G401 (cell line): ENCODE data around the gene RPS6KA5. TPM values are rescaled to one million over a fixed set of nuclear protein-coding genes. Genes with fewer than 3 reads are reported as not detected.
"Not testable (repeated sequence)": the region's sequence is repeated elsewhere in the genome, so short reads cannot be mapped to it uniquely, and the experiment has no call there.

ENCODE experiments used
- DNase-seq: peaks from one replicate; pipeline ENCODE4 v3.0.0-alpha.2; 2015; ENCODE audit warnings: low spot score
- in situ Hi-C: cut with HindIII; loops from 2 replicates; pipeline ENCODE4 v1.10.0; 2016; ENCODE audit warnings: low sequenced_read_pairs, mixed read lengths
- total RNA-seq: library from RNA; depleted of rRNA; stranded (reverse); fragments of >200 nt; shearing (Covaris generic); gene quantifications from 2 replicates; pipeline ENCODE4 v1.2.3, GENCODE V29; 2014

RPS6KA5 gene
- total RNA-seq, 1 experiment from 2014 or later = 0.78 TPM

DNA sequence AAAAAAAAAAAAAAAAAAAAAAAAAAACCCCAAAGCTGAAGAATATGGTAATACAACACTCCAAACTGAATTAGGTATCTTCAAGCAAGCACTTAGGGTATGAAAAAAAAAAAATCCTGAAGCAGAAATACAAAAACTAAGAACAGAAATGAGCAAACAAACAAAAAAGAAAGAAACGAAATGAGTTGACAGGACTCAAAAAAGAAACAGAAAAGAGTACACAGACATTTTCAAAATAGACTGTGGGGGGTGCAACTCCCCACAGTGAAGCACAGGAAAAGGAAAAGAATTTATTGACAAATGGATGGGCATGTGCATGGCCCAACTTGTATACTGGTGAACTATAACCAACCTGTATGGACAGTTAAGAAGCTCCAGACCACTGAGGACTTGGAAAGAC lies 24.6 kb downstream of the RPS6KA5 start:
- DNase-seq = no peak
- in situ Hi-C loops = no loop called here

DNA sequence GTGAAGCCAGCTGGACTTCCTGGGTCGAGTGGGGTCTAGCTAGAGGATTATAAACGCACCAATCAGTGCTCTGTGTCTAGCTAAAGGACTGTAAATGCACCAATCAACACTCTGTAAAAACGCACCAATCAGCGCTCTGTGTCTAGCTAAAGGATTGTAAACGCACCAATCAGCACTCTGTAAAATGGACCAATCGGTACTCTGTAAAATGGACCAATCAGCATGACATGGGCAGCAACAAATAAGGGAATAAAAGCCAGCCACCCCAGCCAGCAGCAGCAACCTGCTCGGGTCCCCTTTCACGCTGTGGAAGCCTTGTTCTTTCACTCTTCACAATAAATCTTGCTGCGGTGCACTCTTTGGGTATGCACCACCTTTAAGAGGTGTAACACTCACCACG lies 26.1 kb downstream of the RPS6KA5 start:
- in situ Hi-C loops, DNase-seq: not testable (repeated sequence)

DNA sequence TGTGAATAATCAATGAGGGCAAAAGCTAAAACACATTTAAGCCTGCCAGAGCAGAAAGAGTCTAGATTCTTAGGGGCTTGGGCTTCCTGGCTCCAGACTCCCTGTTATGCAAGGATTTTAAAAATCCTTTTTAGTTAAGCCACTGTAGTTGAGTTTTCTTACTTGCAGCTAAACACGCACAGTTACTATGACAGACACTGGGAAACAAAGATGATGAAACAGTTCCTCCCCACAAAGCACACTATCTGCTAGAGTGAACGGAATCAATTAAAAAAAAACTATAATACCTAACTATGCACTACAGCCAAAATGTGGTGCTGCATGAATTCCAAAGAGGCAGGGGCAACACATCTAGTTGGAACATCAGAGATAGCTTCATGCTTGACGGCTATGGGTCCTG lies 28.2 kb downstream of the RPS6KA5 start:
- in situ Hi-C loops = no loop called here
- no peak for DNase-seq

DNA sequence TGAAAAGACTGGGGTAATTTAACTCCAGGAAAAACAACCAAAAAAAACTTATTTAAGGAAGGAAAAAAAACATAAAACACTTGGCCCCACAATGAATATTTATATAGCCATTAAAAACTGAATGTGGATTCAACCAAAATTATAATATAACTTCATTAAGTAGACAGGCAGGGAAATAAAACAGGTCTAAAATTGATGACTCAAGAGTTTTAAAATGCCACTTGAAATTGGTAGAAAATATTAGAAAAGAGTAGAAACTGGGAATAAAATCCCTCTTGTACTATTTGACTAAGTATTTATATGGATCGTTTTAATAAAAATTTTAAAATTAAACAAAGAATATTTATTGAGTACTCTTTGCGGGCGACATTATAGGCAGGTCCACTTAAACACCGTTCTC lies 28.8 kb downstream of the RPS6KA5 start:
- DNase-seq = no peak
- in situ Hi-C loops = no loop called here

DNA sequence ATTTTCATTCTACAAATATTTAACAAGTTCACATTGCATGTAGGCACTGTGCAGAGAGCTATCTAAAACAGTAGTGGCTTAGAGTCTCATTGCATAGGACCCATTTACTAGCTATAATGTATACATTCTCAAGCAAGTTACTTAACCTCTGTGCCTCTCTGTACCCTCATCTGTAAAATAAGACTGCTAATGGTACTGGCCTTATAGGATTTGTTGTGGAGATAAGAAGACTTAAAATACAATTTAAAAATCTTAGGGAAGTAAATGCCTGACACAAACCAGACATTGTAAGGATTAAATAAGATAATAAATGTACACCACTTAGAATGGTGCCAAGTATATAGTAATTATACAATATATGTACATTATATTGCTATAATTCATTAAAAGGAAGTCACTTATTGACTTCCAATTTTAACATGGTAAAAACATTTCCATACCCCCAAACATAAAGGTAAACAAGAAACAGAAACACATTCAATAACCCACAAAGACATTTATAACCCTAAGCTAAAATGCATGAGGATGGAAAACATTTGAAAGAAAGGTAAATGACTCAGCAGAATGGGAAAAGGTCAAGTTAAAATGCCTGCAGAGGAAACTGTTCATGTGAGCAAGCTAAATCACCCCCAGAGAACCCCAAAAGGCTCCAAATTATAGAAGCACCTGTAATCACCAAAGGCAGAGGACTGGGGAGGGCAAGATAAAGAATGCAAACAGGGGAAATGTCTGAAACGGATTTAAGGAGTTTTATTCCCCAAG lies 30.8 kb downstream of the RPS6KA5 start:
- no peak for DNase-seq
- in situ Hi-C loops = no loop called here

DNA sequence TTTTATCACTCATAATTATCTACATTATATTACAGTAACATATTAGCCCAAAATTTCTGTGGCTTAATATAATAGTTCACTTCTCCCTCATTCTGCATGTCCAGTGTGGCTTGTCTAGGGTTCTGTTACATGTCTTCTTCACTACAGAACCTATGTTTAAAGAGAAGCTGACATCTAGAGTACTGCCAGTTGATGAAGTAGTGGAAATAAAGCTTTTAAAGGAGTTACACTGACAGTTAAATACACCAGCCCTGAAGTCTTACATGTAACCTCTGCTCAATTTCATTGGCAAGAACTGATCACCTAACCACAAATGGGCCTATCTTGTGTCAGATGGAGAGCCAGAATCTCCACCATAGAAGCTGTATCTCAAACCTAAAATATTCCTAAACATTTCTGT lies 32.9 kb downstream of the RPS6KA5 start:
- in situ Hi-C loops = no loop called here
- DNase-seq = no peak

DNA sequence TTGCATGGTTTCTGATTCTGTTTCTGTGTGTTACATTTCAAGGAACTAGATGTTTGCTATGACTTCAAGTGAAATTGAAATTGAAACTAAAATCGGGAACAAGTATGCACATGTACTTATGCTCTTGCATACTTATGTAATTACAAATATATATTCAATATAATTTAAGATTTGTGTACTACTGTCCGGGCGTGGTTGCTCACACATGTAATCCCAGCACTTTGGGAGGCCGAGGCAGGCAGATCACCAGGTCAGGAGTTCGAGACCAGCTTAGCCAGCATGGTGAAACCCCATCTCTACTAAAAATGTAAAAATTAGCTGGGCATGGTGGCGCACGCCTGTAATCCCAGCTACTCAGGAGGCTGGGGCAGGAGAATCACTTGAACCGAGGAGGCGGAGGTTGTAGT lies 37.8 kb downstream of the RPS6KA5 start:
- in situ Hi-C loops, DNase-seq: not testable (repeated sequence)

DNA sequence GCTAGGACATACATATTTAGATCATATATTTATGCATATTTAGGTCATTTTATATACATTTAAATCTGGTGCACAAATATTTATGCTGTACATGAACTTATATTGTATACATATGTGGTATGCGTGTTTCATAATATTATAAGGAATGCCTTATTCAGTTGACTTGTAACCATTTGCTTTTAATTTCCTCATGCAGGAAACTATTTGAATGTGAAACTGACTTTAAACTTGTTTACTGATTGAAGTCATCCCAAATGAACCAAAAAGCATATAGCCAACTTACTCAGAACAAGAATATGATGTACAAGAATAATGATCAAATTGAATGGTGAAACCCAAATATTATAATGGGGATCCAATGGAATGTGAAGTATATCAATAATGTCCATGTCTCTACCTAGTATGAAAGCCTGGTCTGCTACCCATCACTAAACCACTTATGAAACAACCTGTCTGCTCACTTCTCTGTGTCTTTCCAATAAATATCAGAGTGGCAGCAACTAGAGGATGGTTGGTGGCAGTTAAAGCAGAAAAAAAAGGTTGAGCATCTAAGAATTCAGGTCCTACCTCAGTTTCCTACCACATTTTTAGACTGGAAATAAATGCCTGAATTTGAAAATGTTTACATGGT lies 38.3 kb downstream of the RPS6KA5 start:
- DNase-seq = no peak
- in situ Hi-C loops = no loop called here

DNA sequence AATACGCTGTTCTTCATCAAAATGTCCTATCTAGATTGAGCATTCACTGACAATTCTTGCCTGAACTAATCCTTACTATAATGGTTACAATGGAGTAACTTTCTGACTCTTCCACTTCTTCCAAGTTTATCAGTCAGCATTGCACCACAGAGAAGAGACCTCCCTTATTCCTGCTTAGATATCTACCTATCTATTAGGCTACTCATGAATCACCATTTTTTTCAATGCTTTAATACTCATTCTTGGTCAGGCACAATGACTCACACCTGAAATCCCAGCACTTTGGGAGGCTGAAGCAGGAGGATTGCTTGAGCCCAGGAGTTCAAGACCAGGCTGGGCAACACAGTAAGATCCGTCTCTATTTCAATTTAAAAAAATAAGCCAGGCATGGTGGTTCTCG lies 39.3 kb downstream of the RPS6KA5 start:
- in situ Hi-C loops = no loop called here
- DNase-seq = no peak

DNA sequence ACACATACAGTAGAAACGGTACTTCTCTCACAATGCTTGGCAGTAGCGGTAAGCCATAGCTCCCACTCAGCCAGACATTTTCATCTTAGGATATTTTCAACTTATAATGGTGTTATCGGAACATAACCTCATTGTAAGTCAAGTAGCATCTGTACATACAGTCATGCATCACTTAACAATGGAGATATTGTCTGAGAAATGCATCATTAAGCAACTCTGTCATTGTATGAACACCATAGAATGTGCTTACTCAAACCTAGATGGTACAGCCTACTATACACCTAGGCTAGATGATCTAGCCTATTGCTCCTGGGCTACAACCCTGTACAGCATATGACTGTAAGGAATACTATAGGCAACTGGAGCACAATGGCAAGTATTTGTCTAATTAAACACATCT lies 40.8 kb downstream of the RPS6KA5 start:
- DNase-seq = no peak
- in situ Hi-C loops = no loop called here

DNA sequence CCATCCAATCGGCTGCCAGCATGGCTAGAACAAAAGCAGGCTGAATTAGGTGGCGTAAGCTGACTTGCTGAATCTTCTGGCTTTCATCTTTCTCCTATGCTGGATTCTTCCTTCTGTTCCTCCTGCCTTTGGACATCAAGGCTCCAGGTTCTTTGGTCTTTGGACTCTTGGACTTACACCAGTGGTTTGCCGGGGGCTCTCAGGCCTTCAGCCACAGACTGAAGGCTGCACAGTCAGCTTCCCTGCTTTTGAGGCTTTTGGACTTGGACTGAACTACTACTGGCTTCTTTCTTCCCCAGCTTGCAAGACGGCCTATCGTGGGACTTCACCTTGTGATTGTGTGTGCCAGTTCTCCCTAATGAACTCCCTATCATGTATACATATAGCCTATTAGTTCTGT lies 42.0 kb downstream of the RPS6KA5 start:
- DNase-seq = no peak
- in situ Hi-C loops = no loop called here

DNA sequence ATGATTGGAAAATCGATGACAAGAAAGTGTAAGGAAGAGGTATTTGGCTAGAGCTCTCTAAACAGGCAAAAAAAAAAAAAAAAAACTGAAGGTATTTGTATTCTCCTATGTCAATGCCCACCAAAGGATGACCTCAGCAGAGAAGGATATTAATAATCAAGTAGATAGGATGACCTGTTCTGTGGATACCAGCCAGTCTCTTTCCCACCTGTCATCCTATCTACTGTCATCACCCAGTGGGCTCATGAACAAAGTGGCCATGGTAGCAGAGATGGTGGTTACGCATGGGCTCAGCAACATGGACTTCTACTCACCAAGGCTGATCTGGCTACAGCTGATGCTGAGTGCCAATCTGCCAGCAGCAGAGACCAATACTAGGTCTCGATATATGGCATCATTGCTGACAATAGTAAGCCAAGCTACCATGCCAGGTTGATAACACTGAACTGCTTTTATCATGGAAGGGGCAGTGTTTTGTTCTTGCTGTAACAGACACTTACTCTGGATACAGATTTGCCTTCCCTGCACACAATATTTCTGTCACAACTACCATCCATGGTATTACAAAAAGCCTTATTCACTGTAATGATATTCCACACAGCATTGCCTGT lies 43.5 kb downstream of the RPS6KA5 start:
- DNase-seq = no peak
- in situ Hi-C loops = no loop called here

DNA sequence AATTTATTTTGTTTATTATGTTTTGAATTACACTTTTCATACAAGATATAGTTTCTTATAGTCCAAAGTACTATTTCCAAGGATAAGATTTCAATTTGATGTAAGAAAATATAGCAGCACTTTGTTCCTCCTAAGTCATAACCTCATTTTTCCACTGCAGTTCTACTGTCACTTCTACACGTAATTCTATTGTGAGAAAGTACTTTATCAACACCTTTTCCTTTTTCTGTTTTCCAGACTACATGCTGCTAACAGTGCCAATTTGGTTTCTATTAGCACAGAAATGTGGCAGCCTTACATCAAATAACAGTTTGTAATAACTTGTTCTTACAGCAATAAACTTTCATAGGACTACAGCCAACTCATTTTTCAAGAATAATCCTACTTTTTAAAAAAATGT lies 45.0 kb downstream of the RPS6KA5 start:
- DNase-seq = no peak
- in situ Hi-C loops = no loop called here

DNA sequence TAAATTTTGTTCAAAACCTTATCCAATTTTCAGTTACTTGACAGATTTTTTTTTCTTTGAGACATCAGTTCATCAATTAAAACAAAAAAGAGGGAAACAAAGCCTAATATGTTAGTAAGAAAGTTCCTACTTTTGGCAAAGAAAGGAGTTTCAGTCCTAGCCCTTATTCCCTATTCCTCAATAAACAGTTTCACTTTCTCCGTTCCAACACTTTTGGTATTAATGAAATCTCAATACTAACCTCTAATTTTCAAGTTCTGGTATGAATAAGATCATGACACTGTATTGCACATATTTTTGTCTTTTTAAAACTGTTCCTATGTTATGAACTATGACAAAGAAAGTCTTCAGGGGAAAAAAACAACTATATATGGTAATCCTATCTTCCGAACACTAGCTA lies 48.4 kb downstream of the RPS6KA5 start:
- in situ Hi-C loops = no loop called here
- DNase-seq = no peak

DNA sequence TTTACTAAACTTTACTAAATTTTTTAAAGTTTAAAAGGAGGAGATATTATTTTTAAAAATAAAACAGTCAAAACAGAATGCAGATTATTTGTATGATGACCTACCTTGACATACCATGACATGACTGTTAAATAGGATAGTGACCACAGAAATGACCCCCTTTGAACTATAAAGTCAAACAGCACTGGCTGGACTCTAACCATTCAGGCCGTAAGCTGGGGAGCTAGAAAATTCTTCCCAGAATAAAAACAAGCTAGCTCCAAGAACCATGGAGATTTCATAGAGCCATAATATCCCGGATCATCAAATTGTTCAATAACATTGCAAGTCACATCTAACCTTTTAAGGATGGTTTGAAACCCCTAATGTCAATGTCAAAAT lies 50.3 kb downstream of the RPS6KA5 start:
- no peak for DNase-seq
- in situ Hi-C loops = no loop called here

DNA sequence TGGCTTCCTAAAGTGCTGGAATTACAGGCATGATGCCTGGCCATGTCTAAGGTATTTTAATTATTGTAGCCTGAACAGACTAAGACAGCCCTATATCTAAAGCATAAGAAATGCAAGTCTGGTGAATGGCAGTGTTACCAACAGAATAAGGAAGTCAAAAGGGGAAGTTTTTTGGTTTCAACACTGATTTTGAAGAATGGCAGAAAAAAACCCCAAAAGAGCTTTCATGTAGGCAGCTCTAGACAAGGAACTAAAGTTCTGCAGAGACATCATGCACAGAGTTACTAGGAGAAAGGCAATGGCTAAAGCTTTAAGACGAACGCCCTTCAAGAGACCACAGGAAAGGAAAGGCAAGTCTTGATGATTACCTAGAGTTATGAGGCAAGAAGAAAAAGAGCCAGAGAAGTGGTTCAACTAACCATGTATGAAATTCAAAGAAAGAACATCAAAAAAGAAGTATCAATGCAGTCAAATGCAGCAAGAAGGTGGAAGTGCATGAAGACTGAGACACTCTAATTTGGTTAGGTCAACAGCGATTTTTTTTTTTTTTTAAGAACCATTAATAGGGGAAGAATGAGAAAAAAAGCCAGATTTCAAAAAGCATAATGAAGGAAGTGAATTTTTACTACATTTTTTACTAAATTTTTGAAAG lies 50.8 kb downstream of the RPS6KA5 start:
- no peak for DNase-seq
- in situ Hi-C loops = no loop called here

DNA sequence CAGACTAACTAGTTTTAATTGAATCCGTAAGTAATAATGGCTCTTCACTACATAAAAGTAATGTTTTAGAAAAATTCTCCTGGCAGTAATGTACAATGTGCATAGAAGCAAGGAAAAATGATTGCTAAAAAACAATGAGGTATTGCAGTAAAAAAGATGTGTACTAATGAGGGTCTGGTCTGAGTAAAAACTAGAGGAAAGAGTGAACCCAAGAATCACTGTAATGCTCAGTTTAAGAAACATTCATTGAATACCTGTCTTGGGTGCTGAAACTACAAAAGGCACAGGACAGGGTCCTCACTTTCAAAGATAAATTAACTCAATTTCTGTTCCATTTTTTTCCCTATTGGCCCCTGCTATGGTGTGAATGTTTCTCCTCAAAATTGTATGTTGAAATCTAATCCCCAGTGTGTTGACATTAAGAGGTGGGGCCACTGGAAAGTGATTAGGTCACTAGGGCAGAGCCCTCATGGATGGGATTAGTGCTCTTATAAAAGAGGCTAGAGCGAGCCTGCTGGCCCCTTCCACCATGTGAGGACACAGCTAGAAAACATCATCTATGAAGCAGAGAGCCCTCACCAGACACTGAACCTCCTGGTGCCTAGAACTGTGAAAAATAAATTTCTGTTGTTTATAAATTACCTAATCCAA lies 51.6 kb downstream of the RPS6KA5 start:
- no peak for DNase-seq
- in situ Hi-C loops = no loop called here

DNA sequence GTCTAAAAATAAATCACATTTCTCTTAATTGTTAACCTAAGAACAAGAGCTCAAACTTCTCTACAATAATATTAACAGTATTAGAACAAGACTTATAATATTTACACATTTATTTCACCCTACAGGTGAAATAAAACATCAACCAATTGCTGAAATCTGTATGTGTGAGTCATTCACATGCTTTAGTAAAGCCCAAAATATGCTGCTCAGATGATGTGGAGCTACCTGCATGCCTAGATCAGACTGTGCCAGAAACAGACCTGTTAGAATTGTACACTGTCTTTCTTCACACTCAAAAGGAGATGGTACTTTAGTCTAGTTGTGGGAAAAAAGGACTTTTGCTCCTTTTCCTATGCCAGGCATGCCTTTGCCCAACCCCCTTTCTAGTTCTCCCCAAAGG lies 54.7 kb downstream of the RPS6KA5 start:
- in situ Hi-C loops = no loop called here
- DNase-seq = peak; percentile 34

DNA sequence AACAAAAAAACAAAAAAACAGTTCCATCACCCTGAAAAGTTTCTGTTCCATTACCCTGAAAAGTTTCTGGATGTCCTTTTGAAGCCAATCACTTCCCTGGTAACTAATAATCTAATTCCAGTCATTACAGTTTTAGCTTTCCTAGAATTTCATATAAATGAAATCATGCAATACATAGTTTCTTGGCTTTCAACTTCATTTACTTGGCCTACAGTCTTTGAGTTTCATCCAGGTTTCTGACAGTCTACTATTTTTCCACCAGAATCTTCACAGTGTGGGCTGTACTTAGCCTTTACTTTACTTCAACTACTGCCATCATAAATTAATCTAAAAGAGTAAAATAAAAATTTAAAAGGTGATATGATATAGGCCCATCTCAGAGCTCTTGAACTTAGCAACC lies 55.5 kb downstream of the RPS6KA5 start:
- DNase-seq = no peak
- in situ Hi-C loops = no loop called here

DNA sequence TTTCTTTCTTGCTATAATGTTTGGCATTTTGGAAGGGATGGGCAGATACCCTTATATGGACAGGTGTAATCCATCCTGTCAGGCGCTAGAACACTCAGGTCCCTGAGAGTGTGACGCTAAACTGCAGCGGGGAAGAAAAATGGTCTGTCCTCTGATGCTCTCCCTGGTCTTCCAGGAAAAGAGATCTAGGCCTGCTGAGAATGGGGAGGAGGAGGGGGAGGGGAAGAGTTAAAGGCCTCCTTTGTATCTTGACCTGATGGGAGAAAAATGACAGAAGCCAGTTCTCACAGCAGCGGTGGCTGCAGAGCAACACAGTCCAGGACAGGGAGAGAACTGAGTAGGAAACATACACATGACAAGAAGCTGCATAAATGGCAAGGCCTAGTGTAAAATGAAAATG lies 61.1 kb downstream of the RPS6KA5 start:
- peak; percentile 33 for DNase-seq
- in situ Hi-C loops = no loop called here
